ENCODE data around the gene SCAMP2.
"Not testable (repeated sequence)": the region's sequence is repeated elsewhere in the genome, so short reads cannot be mapped to it uniquely, and the experiment has no call there.

The SCAMP2 gene

GRCh38 chr15:74889883-74890664 lies 16.9 kb upstream of the SCAMP2 start, which contains the start of gene MPI:
Gene MPI, plus strand, starts transcription at chr15:74890042. Its CDS starts 32 bp downstream, at chr15:74890074.
- DNase-seq = peak; percentile 80

- no peak for DNase-seq
These were observed 16.3 kb upstream of the SCAMP2 start for GRCh38 chr15:74889390-74889882.

GRCh38 chr15:74888716-74889115 lies 15.6 kb upstream of the SCAMP2 start:
- no peak for DNase-seq

GRCh38 chr15:74887537-74888193 lies 14.5 kb upstream of the SCAMP2 start:
- DNase-seq = not testable (repeated sequence)

- DNase-seq = no peak
These were observed 12.3 kb upstream of the SCAMP2 start for GRCh38 chr15:74885461-74885860.

GRCh38 chr15:74884428-74885223 lies 11.5 kb upstream of the SCAMP2 start:
- no peak for DNase-seq

GRCh38 chr15:74882528-74882927 lies 9.4 kb upstream of the SCAMP2 start:
- no peak for DNase-seq

- DNase-seq = no peak
These were observed 5.1 kb upstream of the SCAMP2 start for GRCh38 chr15:74878273-74878672.

- no peak for DNase-seq
These were observed 725 bp upstream of the SCAMP2 start for GRCh38 chr15:74873756-74874424.

- no peak for DNase-seq
These were observed 496 bp downstream of the SCAMP2 start for GRCh38 chr15:74872702-74873035.

- DNase-seq = no peak
These were observed 2.5 kb downstream of the SCAMP2 start for GRCh38 chr15:74870436-74871215.

- DNase-seq = peak; percentile 33
These were observed 3.3 kb downstream of the SCAMP2 start for GRCh38 chr15:74869726-74870407.

GRCh38 chr15:74869372-74869725 lies 3.8 kb downstream of the SCAMP2 start:
- DNase-seq = no peak

GRCh38 chr15:74868059-74868458 lies 5.1 kb downstream of the SCAMP2 start:
- DNase-seq = peak; percentile 38

- DNase-seq = no peak
These were observed 5.6 kb downstream of the SCAMP2 start for GRCh38 chr15:74867466-74868038.

- no peak for DNase-seq
These were observed 7.1 kb downstream of the SCAMP2 start for GRCh38 chr15:74866090-74866489.

GRCh38 chr15:74865316-74865715 lies 7.8 kb downstream of the SCAMP2 start:
- no peak for DNase-seq

- DNase-seq = no peak
These were observed 8.9 kb downstream of the SCAMP2 start for GRCh38 chr15:74864296-74864695.

GRCh38 chr15:74863239-74864056 lies 9.7 kb downstream of the SCAMP2 start:
- no peak for DNase-seq

- no peak for DNase-seq
These were observed 14.8 kb downstream of the SCAMP2 start for GRCh38 chr15:74858369-74858740.
